T-helper 22 cell (primary cell): ENCODE results near the gene CCN5.
"Not testable (repeated sequence)": the region's sequence is repeated elsewhere in the genome, so short reads cannot be mapped to it uniquely, and the experiment has no call there.

ENCODE experiments used
- DNase-seq: peaks from one replicate; pipeline ENCODE4 v3.0.0-alpha.2; 2020; ENCODE audit warnings: low read depth

Gene CCN5

DNA sequence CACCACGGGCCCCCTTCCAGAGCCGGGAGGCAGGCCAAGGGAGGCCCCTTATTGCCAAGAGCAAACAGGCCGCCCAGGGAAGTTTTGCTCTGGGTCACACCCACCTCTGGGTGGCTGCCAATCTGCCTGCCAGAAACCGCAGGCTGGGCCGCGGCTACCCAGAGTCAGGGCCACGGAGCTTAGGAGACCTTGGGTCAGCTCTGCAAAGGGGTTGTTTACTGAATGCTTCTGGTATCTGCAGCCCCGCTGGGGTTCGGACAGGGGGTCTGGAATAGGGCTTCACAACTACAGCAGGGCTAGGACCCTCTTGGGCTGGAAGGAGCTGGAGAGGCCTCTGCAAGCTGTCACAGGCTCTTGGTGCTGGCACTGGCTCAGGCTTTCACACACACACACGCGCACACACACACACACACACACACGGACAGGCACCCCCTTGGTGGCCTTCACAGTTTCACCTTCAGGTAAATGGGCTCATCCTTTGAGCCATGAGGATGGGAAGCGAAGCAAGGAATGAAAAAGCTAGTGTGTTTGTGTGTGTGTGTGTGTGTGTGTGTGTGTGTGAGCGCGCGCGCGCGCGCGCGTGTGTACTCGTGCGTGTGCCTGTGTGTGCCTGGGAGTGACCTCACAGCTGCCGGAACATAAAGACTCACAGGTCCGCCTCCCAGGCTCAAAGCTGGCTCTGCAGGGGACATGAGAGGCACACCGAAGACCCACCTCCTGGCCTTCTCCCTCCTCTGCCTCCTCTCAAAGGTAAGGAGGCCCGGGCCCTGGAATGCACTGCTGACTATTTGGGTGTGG is at the start of gene CCN5:
Gene CCN5 (plus strand): TSS at position 669 of the 798 bp plus-strand sequence. CDS start 22 bp downstream, at position 691.
- DNase-seq = no peak

DNA sequence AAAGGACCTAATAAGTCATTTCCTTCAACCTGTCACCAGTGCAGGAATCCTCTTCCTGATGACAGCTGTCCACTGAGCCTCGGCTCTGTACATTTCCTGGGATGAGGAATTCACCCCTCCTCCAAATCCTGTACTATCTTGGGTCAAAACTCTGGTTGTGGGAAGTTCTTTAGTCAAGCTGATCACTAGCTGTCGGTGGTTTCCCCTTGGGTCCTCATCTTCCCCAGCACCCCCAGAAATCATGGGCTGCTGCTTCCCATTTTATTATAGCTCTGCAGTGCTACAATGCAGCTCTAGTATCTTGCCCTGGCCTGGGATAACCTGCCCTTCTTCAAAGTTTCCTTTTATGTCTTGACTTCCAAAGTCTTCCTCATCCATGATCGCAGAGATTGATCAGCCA is 49.1 kb upstream of the CCN5 start:
- no peak for DNase-seq

- DNase-seq = not testable (repeated sequence)
Observed at GRCh38 chr20:44670851-44671250, 44.3 kb upstream of the CCN5 start.

GRCh38 chr20:44671541-44671940 is 43.6 kb upstream of the CCN5 start:
- peak; percentile 39 for DNase-seq

GRCh38 chr20:44672318-44672902 is 42.8 kb upstream of the CCN5 start:
- not testable (repeated sequence) for DNase-seq

DNA sequence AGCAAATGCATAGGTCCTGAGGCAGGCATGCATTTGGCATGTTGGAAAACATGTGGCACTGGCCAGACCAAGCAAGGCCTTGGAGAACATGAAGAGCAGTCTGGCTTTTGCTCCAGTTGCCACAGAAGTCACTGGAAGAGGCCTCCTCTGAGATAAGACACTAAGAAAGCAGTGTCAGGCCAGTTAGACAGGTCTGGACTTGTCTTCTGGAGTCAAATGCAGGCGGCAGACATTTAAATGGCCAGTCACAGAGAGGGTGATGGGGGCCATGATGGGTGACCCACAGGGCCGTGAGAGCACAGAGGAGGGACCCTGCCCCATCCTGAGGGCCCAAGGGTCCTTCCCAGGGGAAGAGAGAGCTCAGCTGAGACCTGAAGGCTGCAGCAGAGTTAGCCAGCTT is 36.9 kb upstream of the CCN5 start:
- no peak for DNase-seq

- DNase-seq = no peak
Observed at GRCh38 chr20:44678990-44679611, 36.1 kb upstream of the CCN5 start.

DNA sequence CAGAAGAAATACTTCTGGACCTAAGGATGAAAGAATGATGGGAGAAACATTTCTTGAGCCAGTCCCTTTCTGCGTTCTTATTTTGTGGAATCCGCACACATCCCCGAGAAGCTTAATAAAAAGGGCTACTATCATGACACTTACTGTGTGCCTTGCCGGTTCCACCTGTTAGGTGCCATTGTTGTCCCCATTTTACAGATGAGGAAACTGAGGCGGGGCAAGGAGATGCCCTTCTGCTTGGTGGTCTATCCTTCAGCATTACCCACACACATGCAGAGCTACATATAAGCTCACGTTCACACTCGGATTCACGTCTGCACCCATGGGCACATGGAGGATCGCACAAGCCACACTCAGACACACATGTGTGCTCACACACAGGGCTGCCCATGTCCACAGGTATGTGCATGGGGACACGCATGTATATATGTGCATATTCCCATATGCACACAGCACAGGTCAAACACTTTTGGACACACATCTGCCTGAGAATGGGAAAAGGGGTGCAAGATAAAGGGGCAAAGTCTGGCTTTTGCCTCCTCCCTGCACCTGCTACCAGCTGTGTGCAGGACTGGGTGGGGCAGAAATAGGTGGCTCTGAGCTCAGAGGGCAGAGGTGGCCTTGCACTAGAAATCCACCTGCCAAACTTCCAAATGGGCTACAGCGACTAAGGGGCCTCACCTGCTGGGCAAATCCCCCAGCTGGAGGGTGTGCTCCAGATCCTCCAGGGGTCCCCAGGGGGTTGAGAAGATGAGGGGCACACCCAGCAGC is 33.2 kb upstream of the CCN5 start:
- DNase-seq = no peak

- DNase-seq = peak; percentile 17
Observed at GRCh38 chr20:44683263-44684046, 31.7 kb upstream of the CCN5 start.

GRCh38 chr20:44684047-44684967 is 30.9 kb upstream of the CCN5 start:
- DNase-seq = no peak

DNA sequence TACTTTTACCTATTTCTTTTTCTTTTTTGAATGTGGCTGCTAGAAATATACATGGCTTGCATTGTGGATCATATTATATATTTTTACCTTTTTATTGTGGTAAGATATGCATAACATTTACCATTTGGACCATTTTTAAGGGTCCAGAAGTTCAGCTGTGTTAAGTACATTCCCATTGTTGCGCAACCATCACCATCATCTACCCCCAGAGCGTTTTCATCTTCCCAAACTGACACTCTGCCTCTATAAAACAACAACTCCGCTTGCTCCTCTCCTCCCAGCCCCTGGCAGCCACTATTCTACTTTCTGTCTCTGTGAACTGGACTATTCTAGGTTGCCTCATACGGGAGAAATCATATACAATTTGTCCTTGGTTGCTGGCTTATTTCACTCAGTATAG is 28.2 kb upstream of the CCN5 start:
- no peak for DNase-seq

DNA sequence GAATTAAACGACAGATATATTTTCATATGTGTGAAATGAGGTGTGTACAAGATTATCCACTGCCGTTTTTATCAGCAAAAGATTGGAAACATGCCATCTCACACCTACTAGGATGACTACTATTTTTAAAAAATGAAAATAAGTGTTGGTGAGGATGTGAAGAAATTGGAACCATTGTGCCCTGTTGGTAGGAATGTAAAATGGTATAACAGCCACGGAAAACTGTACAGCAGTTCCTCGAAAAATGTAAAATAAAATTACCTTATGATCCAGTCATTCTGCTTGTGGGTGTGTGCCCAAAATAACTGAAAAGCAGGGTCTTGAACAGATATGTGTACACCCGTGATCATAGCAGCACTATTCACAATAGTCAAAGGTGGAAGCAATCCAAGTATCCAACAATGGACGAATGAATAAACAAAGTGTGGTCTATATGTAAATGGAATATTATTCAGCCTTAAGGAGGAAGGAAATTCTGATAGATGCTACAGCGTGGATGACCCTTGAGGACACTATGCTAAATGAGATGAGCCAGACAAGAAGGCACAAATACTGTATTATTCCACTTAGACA is 27.0 kb upstream of the CCN5 start:
- no peak for DNase-seq

DNA sequence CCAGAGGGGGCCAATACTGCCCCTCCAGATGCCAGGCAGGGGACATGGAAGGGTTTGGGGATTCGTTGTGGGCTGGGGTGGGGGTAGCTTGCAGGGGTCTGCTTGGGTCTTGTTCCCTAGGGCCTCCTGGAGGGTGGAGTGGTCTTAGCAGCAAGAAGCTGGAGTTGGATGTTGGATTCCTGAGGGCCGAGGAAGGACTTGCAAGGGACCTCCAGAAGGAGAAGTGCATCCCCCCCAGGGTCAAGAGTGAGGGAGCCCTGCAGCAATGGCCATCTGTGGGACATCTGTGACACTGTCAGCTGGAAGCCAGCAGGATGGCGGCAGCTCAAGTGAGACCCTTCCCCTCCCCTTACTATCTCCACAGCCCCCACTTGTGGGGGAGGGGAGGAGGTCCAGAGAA is 25.4 kb upstream of the CCN5 start:
- no peak for DNase-seq

DNA sequence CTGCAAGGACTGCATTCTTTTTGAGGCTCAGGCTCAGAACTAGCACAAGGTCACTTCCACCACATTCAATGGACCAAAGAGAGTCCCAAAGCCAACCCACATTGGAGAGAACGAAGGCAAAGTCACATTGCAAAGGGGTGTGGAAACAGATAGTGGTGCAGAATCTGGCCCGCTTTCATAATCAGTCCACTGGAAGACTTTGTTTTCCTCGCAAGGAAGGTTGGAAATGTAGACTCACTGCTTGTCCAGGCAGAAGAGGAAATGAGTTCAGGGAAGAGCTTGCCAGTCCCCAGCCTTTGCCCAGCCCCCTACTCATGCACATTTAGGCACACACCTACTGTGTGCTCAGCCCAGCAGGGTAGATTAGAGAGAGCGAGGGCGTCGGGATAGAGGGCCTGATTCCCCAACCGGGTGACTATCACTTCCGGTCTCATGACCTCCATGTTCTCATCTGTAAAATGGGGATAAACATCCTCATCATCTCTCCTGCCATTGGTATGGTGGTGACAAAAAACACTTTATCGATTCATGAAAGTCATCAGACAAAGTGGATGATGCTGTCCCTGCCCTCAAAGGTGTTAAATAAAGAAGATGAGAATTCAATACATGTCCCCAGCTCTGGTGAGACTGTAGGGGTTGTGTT is 24.3 kb upstream of the CCN5 start:
- DNase-seq = no peak

GRCh38 chr20:44691424-44692423 is 23.4 kb upstream of the CCN5 start:
- no peak for DNase-seq

- no peak for DNase-seq
Observed at GRCh38 chr20:44692932-44693480, 22.2 kb upstream of the CCN5 start.

GRCh38 chr20:44693627-44694026 is 21.5 kb upstream of the CCN5 start:
- no peak for DNase-seq

GRCh38 chr20:44694159-44694558 is 21.0 kb upstream of the CCN5 start:
- DNase-seq = no peak
